Stromal cell of bone marrow (primary cell): ENCODE results near the gene AUH.
"Not testable (repeated sequence)": the region's sequence is repeated elsewhere in the genome, so short reads cannot be mapped to it uniquely, and the experiment has no call there.

Source experiments
- DNase-seq: peaks from one replicate; pipeline ENCODE4 v3.0.0-alpha.2; 2012; ENCODE audit warnings: low read depth

The AUH gene

DNA sequence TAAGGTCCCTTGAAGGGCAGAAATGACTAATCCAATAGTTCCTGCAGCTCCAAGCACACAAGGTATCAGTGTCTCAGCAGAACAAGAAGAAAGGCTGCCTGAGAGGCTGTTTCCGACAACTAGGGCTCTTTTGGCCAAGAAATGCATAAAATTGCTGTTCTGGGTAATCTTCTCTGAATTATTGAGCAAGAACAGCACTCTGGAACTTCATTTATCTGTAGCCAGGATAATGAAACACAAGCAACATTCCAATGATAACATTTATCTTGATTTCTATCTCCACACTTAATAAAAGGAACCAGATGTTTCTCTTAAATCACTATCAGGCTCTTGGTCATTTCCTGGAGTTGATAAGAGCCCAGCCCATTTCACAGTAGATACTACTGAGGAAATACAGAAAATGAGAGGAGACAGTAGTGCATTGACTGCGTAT, 17.0 kb upstream of the AUH start:
- DNase-seq, result peak; percentile 30

DNA sequence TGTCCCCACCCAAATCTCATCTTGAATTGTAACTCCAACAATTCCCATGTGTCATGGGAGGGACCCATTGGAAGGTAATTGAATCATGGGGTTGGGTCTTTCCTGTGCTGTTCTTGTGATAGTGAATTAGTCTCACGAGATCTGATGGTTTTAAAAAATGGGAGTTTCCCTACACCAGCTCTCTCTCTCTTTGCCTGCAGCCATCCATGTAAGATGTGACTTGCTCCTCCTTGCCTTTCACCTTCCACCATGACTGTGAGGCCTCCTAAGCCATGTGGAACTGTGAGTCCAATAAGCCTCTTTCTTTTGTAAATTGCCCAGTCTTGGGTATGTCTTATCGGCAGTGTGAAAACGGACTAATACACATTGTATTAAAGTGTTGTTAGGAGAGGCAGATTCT, 16.3 kb upstream of the AUH start:
- DNase-seq, result not testable (repeated sequence)

DNA sequence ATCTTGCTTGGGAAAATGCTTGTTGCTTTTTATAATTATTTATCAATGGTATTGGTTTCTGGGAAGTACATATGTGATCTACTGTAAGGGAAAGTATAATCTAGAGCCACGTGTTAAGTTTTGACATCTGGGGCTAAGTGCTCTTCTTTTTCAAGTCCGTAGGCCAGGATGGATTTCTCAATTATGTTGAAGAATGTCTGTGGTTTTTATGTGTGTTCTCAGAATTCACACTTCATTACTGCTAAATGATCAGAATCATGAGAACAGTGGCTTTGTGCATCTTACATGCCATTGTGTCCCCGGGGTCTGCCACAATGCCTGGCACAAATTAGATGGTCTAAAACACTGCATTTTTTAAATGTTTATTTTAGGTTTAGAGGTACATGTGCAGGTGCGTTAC, 14.5 kb upstream of the AUH start:
- no peak for DNase-seq

DNA sequence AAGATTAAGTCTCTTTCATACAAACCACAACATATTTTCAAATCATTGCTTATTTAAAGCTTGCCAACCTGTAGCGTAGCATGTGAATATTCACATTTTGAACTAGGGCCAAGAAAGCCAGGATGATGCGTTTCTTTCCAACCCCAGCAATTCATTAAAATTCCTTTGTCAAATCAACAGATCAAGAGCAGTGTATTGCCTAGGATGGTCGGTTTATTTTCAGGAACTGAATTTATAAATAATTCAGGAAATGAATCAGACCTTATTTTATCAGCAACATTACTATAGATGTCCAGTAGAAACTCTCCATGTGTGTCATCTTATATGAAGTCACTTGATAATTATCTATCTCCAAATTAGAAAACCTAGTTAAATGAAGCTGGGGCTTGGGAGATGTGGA, 13.2 kb upstream of the AUH start:
- peak; percentile 41 for DNase-seq

DNA sequence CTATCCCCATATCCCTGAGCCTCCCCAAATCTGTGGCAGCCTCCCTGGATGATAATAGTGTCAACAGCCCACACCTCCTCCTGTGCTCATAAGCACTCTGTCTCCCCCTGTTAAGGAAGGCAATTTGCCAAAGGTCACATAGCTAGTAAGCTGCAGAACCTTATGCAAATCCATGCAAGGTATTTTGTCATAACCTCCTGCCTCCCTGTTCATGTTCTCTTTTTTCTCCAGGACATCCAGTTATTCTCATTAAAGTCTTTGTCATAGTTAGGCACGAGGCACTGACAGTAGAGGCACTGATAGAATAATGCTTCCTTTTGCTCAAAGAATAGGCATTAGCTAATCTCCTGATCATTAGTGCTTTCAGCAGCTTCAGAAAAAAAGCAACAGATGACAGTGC, 10.2 kb upstream of the AUH start:
- no peak for DNase-seq

DNA sequence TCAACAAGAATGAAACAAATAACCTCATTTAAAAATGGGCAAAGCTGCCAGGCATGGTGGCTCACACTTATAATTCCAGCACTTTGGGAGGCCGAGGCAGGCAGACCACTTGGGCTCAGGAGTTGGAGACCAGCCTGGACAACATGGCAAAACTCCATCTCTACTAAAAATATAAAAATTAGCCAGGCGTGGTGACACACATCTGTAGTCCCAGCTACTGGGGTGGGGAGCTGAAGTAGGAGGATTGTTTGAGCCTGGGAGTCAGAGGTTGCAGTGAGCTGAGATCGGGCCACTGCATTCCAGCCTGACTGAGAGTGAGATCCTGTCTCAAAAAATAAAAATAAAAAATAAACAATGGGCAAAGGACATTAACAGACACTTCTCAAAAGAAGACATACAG, 8.3 kb upstream of the AUH start:
- not testable (repeated sequence) for DNase-seq

DNA sequence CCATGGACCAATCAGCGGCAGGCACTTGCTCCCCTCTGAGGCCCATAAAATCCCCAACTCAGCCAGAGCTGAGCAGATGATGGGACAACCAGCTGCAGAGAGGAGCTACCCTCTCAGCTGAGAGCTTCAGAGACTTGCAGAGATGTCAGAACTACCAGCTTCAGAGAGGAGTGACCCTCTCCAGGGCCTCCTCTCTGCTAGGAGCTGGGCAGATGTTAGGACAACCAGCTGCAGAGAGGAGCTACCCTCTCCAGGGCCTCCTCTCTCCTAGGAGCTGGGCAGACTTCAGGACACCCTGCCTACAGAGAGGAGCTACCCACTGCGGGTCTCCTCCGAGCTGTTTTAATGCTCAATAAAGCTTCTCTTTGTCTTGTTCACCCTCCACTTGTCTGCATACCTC, 3.0 kb upstream of the AUH start:
- DNase-seq, result no peak

DNA sequence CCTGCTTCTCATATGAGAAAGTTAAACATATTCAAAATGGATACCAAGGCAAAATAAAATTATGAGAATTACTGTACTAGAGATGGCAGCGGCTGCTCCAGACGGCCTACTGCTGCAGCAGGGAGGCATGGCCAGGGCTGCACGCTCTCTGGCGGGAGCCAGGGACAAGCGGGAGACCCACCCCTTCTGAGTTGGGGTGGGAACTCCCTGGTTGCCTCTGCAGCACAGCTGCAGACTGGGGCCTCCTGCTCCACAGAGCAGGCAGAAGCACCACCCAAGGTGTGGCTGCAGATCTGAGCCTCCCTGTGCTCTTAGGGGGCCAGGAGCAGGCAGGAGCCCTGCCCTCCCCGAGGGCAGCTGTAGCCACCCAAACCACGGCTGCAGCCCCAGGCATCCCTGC, 2.3 kb upstream of the AUH start:
- no peak for DNase-seq

DNA sequence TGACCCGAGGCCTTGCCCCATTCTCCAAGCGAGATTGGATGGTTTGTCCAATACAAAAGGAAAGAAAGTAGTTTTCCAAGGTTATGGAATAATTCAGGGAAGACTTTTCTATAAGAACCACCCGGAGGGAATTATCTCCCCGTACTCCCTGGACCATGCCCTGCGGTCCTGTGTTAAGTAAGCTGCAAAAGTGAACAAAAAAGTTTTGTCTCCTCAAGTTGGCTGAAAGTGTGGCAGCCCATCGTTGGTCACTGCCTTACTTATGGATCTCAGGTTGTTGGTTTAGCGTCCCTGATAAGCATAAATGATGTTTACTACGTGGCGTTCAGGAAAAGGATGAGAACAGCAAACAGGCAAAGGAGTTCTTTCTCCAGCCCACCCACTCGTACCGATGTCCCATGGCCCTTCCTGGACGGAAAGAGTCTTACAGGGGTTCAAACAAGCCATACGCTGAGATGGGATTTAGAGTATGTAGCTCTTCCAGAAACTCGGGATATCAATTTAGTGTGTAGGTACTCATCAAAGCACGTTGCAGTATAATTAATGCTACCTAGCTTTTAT, 413 bp upstream of the AUH start:
- DNase-seq, result no peak

DNA sequence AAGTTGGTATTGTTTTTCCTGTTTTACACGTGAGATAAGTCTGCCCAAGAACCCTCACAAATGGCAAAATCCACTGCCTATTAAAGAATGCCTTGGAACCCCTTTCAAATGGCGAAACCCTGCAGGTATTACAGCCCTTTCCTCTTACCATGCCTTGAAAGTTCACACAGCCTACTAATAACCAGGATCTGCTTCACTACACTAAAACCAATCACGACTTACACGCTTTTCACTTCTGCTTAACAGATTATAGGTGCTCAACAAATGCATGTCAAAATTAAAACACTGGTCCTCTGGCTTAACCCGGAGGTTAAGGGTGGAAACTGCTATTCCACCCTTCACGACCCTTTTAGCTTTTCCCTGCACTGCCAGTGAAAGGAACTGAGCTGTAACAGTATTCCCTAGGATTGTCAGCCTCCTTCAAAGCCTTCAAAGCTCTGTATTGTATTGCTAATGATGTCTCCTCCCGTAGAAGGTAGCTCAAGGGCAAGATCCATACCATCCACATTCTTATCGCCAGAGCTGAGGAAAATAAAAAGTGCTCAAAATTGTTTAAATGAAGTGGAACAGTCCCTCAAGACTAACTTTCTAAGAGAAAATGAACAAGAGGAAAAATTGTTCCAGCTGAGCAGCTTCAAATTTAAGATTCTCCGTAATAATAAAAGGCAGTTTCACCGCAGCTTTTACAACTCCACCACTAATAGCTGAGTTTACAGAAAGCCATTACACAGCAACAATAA, 997 bp downstream of the AUH start:
- DNase-seq, result no peak

DNA sequence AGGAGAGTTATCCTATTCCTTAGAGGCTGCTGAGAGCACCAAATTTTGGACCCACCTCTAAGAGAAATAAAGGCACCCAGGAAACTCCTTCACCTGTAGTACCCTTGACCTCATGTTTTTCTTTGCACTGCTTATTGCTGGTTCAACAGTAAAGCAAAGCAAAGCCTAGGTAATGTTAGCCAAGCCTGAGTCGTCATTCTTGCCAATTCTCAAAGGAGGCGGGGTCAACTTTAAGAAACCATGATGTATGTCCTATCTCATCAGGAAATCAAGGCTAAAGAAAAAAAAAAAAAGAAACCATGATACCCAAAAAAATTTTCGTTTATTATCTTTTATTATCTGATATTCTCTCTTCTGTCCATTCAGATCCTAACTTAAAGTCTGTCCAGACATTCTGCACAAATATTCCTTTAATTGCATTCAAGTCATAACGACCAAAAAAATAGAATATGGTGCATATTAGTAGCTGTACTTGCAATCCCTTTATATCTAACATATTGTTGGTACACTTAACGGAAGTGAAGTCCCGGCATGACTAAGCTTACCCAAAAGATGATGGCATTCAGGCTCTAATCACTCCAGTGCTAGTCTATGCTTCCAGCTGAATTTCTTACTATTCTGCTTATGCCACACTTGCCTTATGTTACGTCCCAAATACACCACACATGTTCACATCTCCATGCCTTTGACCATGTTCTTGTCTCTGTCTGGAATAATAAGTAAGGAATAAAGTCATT, 1.8 kb downstream of the AUH start:
- no peak for DNase-seq

DNA sequence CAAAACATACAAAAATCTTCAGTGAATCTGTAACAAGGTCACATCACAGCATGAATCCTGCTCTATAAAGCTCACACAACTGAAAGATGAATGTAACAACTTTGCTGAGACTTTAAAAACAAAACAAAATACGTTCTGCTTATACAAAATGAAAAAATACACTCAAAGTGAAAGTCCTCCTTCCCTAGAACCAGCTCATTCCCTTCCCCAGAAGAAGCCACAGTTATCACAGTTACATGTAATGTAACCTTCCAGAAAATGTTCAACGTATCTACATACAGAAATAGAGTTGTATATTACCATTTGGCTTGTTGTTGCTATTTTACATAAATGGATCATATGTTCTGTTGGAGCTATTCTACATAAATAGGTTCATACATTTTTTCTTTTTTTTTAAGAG, 2.6 kb downstream of the AUH start:
- DNase-seq, result no peak

DNA sequence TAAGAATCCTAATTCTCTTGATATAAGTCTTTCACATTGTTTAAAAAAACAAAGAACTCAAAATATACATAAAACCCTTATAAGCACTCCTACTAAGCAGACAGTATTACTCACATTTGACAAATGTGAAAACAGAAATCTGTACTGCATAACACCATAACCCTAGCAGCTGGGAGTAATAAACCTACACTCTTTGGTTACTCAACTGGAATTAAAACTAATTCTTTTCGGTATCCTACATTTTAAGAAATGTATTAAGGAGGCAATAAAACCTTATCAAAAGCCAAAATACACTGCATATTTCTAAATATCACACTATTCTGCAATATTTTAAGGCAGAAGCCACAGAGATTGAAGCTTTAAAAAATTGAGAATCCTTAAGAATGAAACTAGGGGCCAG, 6.8 kb downstream of the AUH start:
- DNase-seq, result no peak

DNA sequence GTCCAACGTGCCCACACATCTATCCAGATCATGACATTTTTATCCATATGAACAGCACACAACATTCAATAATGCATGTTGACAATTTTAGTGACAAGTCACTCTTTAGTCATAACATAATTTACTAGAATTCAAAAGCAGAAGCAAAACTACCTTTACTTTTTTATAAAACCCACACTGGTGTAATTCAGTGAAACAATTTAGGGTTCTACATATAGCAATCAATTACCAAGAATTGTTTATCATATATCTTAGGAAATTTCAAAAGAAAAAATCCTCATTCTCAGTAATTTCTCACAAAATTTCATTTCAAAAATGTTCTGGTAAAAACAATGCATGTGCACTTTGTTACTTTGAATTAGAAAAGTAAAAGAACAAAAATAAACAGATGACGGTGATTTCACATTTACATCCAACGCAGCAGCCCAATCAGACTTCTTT, 12.6 kb downstream of the AUH start:
- no peak for DNase-seq

DNA sequence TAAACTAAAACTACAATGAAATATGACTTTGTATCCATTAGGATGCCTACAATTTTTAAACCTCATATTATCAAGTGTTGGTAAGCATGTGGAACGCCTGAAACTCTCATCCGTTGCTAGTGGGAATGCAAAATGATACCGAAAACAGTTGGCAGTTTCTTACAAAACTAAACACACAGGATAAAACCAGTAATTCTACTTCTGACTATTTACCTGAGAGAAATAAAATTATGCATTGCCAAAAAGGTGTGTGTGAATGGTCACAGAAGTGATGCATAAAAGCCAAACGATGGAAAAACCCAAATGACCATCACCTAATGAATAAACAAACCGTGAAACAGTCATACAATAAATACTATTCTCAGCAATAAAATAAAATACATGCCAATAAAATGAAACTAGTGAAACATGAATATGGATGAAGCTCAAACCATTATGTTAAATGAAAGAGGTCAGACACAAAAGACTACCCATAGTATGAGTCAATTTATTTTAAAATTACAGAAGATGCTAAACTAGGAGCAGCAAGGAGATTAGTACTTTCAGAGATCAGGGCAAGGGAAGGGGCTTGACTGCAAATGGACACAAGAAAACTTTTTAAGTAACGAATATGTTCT, 13.4 kb downstream of the AUH start:
- no peak for DNase-seq

DNA sequence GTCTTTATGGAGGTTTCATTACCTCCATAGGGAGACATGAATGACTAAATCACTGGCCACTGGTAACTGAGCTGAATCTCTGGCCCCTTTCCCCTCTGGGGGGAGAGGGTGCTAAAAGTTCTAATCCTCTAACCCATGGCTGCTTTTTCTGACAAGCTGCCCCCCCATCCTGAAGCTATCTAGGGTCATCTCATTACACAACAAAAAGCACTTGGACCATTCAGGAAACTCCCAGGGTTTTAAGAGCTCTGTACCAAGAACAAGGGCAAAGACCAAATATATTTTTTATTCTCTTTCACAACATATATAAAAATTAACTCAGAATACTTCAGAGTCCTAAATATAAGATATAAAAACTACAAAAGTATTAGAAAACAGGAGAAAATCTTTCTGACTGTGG, 14.3 kb downstream of the AUH start:
- DNase-seq, result no peak

DNA sequence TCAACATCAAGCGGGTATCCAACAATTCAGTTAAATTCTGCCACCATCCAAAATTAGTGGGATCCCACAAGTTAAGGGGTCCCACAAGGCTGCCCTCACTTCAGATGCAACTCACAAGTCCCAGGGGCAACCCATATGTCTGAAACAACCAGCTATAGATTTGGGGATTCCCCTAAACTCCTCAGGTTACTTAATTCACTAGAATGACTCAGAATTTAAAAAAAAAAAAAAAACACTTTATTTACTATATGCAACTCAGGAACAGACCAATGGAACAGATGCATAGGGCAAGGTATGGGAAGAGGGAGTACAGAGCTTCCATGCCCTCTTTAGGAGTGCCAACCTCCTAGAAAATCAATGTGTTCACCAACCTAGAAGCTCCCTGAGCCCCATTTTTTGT, 15.1 kb downstream of the AUH start:
- no peak for DNase-seq

DNA sequence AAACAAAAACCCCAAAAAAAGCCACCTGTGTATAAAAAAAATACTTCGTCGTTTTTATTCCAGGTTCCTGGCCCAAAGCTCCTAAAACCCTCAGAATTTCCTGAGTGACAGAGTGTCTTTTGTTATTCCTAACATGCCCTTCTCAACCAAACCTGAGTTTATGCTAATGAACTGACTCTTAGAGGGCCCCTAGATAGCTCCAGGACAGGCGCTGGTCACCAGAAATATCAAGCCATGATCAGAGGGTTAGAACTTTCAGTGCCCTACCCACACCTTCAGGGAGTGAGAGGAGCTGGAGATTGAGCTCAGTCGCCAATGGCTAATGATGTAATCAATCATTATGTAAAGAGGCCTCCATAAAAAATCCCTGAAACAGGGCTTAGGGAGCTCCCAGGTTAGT, 15.7 kb downstream of the AUH start:
- no peak for DNase-seq

DNA sequence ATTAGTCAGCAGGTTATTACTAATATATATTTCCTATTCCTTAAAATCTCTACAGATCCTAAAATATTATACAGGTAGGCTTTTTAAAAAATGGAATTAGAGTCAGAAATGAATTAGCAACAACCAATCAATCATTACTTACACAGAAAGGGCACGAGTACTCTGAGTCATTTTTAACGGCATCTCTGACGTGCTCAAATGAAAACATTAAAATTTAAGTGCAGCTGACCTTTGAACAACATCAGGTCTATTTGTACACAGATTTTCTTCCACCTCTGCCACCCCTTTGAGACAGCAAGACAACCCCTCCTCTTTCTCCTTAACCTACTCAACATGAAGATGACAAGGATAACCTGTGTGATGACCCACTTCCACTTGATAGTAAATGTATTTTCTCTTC, 19.1 kb downstream of the AUH start:
- no peak for DNase-seq

DNA sequence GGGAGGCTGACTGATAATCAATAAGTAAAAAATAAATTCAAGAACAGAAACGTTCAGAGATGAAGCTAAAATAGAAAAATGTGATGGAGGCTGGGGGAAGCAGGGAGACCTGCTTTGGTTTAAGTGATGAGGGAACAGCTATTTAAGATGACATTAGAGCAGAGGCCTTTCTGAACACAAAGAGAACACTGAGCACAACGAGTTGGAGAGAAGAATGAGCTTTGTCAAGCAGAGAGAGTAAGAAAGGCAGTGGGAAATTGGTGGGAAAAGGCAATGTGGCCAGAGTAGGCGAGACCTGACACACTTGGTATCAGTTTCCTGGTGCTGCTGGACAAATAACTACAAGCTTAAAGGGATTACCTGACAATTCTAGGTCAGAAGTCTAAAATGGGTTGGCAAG, 20.0 kb downstream of the AUH start:
- no peak for DNase-seq

DNA sequence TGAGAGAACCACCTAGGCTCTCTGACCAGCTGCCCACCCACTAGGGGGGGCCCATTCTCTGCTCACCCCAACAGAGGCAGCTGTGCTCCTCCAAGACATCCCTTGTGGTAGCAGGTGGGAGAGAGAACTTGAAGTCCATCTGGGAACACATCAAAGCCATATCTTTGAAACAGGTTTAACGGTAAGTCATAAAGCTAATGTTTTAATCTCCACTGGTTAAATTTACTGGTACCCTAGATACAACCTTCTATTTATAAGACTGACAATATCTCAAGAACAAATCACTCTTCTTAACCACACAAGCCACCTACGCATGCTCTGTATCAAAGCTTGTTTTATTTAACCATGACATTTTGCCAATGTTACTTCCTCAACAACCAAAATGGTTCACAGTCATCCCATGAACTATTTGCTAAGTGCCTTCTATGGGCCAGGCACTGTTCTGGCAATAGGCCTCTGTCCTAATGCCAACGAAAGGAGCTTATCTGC, 20.4 kb downstream of the AUH start:
- no peak for DNase-seq

DNA sequence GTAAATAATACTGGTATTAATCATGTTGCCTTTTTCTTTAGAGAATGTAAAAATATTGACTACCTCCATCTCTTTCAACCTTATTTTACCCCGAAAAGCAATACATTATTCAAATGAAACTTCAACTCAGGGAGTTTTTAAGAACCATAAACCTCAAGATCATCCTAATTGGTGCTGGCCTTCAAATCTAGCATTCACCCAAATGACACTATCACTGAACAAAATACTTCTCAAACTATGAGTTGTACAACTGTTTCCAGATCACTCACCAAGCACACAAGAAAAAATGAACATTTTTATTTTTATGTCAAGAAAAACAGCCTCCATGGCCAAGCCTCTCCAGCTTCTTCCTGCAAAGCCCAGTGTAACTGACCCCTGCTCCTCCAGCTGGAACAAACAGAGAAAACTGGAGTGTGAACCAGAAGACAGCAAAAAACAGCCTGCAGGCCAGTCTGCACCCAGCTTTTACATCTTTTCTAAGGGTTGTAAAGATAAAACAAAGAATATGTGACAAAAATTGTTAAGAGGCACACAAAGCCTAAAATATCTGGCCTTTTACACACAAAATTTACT, 21.2 kb downstream of the AUH start:
- no peak for DNase-seq

DNA sequence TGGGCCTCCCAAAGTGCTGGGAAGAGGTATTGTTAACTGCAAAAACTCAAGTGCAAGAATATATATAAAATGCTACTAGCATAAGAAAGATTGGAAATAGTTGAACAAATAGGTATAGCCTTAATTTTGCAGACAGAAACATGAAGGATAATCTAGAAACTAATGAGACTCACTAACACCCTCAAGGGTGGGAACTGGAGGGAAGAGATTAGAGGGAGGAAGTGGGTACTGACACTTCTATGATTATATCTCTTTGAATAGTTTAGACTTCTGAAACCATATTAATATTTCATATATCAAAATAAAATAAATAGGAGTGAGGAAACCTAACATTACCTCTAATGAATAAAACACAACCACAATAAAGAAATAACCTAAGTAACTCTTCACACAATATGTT, 23.0 kb downstream of the AUH start:
- no peak for DNase-seq
